ENCODE measurements around the gene KLF8. TPM values are rescaled to one million over a fixed set of nuclear protein-coding genes. Genes with fewer than 3 reads are reported as not detected.

Gene KLF8
- total RNA-seq, 1 donor from 2014 or later = 16.3 TPM

- no peak for DNase-seq
- Histone ChIP-seq H3K27ac (no peak overlapping the region), H3K4me1 (no peaks in the 10 kb centered on the region), H3K9me3 (no peaks in the 10 kb centered on the region), H3K36me3 (no peaks in the 10 kb centered on the region), H3K27me3 (no peaks in the 10 kb centered on the region), H3K4me3 (no peak overlapping the region)
- TF ChIP-seq CTCF (IDR thresholded peaks at IDR 0.05) = no peak
- ATAC-seq = no peak
- intact Hi-C loops (cut with DNase I) = no loop called here
These were observed 9.6 kb upstream of the KLF8 start for GRCh38 chrX:56222473-56223000.

DNA sequence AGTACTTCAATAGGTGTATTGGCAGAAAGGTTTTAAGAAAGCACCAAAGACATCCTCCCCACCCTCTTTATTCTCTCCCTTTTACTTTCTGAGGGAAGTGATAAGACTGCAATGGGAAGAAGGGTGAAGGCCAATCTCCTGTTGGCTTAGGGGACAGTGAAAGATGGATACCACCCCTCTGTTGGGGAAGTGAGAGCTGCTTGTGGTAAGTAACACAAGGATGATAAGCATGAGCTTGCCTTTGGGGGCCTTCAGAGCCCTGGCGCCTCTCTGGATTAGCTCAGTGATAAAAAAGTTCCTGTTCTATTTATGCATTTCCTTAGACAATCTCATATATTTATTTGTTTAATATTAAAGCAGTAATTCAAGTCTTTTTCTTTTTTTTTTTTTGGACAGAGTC lies 5.2 kb upstream of the KLF8 start:
- Histone ChIP-seq H3K36me3 (no peaks in the 10 kb centered on the region), H3K4me1 (no peaks in the 10 kb centered on the region), H3K27ac (no peak overlapping the region), H3K9me3 (no peaks in the 10 kb centered on the region), H3K4me3 (no peak overlapping the region), H3K27me3 (no peaks in the 10 kb centered on the region)
- ATAC-seq = no peak
- no peak for TF ChIP-seq CTCF (IDR thresholded peaks at IDR 0.05)
- DNase-seq = no peak
- intact Hi-C loops (cut with DNase I) = no loop called here

DNA sequence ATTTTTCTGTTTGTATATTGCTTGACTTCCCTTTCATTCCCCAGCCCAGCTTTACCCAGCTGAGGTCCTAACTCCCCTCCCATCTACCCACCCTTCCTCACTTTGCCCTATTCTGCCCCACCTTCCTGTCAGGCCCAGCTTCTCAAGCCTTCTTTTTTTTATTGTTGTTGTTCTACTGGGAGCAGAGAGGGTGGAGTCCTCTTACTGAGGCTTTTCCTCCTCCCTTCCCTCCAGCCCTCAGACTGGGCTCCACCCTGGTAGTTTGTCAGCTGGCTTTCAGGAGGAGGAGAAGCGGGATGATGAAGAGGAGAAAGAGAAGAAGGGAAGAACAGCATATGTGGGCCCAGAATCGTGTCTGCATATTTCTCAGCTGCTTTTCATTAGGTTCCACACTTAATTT lies 3.2 kb upstream of the KLF8 start:
- Histone ChIP-seq H3K36me3 (no peaks in the 10 kb centered on the region), H3K9me3 (no peaks in the 10 kb centered on the region), H3K27ac (no peak overlapping the region), H3K27me3 (no peaks in the 10 kb centered on the region), H3K4me3 (no peak overlapping the region), H3K4me1 (no peaks in the 10 kb centered on the region)
- intact Hi-C loops (cut with DNase I) = no loop called here
- ATAC-seq = peak; percentile 3
- no peak for DNase-seq
- no peak for TF ChIP-seq CTCF (IDR thresholded peaks at IDR 0.05)

- no peaks in the 10 kb centered on the region for H3K36me3 ChIP-seq
- H3K9me3 ChIP-seq = no peaks in the 10 kb centered on the region
- H3K27me3 ChIP-seq = no peaks in the 10 kb centered on the region
- intact Hi-C loops (cut with DNase I) = no loop called here
- ATAC-seq = no peak
- no peaks in the 10 kb centered on the region for H3K4me1 ChIP-seq
- H3K27ac ChIP-seq = no peak overlapping the region
- TF ChIP-seq CTCF (IDR thresholded peaks at IDR 0.05) = no peak
- no peak for DNase-seq
- H3K4me3 ChIP-seq = peak overlapping the region; percentile 62
These were observed 542 bp upstream of the KLF8 start for GRCh38 chrX:56231537-56232090.

- no peak for TF ChIP-seq CTCF (IDR thresholded peaks at IDR 0.05)
These were observed 944 bp downstream of the KLF8 start for GRCh38 chrX:56233100-56233499.

DNA sequence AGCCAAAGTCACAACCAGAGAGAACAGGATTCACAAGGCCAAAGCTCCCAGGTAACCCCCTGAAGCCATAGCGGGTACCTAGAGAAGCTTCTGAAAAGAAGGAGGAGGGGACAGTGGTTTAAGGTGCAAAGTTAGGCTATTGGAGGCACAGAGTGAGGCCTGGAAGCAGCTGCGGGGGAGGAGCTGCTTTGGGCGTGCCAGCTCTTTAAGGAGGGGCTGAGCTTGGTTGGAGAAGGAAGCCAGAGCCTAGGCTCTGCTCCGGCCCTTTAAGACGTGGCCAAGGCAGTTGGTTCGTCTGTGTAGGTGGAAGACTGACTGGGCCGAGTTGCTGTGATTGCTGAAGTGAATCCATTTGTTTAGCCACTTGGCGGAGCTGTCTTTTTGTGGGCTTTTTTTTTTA lies 1.5 kb downstream of the KLF8 start:
- TF ChIP-seq CTCF (IDR thresholded peaks at IDR 0.05) = peak; percentile 16
- intact Hi-C loops (cut with DNase I) = no loop called here
- ATAC-seq (peak; percentile 95), DNase-seq (peak; percentile 80)
- Histone ChIP-seq H3K27ac (peak overlapping the region; percentile 74), H3K4me1 (no peaks in the 10 kb centered on the region), H3K9me3 (no peaks in the 10 kb centered on the region), H3K27me3 (no peaks in the 10 kb centered on the region), H3K4me3 (peak overlapping the region; percentile 62), H3K36me3 (no peaks in the 10 kb centered on the region)

More at GRCh38 chrX:56233100-56233499, 944 bp downstream of the KLF8 start:
- no peaks in the 10 kb centered on the region for H3K36me3 ChIP-seq
- peak overlapping the region; percentile 62 for H3K4me3 ChIP-seq
- intact Hi-C loops (cut with DNase I) = no loop called here
- ATAC-seq = peak; percentile 50
- H3K27me3 ChIP-seq = no peaks in the 10 kb centered on the region
- peak; percentile 48 for DNase-seq
- H3K4me1 ChIP-seq = no peaks in the 10 kb centered on the region
- peak overlapping the region; percentile 74 for H3K27ac ChIP-seq
- H3K9me3 ChIP-seq = no peaks in the 10 kb centered on the region

All from upper lobe of right lung (tissue), 1 donor.